Fibroblast of lung (primary cell): ENCODE results near the gene PDE4D. TPM values are rescaled to one million over a fixed set of nuclear protein-coding genes. Genes with fewer than 3 reads are reported as not detected.

Experiments used
- DNase-seq, 2 donors: peaks; one replicate each; pipeline versions ENCODE4 v3.0.0 to v3.0.0-alpha.2; 2010; ENCODE audit warnings: low read depth in 2 of 2
- H2AFZ ChIP-seq: 2 replicates; pipeline ENCODE4 v1.5.1; 2012; ENCODE audit warnings: low read length, control low read depth, inconsistent platforms
- H3K27ac ChIP-seq: 2 replicates; pipeline ENCODE4 v1.5.1; 2011; ENCODE audit warnings: low read length, control low read depth; ENCODE audit not compliant: insufficient read depth
- H3K27me3 ChIP-seq: 2 replicates; pipeline ENCODE4 v1.5.1; 2011; ENCODE audit warnings: mild to moderate bottlenecking, low read length; ENCODE audit not compliant: control insufficient read depth, insufficient read depth
- H3K36me3 ChIP-seq: 2 replicates; pipeline ENCODE4 v1.5.1; 2011; ENCODE audit warnings: low read length; ENCODE audit not compliant: control insufficient read depth, insufficient read depth
- H3K4me1 ChIP-seq: 2 replicates; pipeline ENCODE4 v1.5.1; 2011; ENCODE audit warnings: low read length; ENCODE audit not compliant: control insufficient read depth, insufficient read depth; ENCODE audit errors: extremely low read depth
- H3K4me2 ChIP-seq: 2 replicates; pipeline ENCODE4 v1.5.1; 2011; ENCODE audit warnings: low read length, control low read depth; ENCODE audit not compliant: insufficient read depth; ENCODE audit errors: extremely low read depth
- H3K4me3 ChIP-seq, 4 experiments: fragments of 200-600 bp in 1 of 4; sonication (generic) in 1 of 4; replicated peaks in 1 of 4; 2 replicates each; pipeline ENCODE4 v1.5.1; 2011 to 2016; ENCODE audit warnings: low read length in 4 of 4, low read depth in 3 of 4, mild to moderate bottlenecking in 3 of 4, control low read depth in 2 of 4, inconsistent platforms in 1 of 4, mixed read lengths in 1 of 4; ENCODE audit not compliant: insufficient read depth in 1 of 4; ENCODE audit errors: control extremely low read depth in 1 of 4
- H3K79me2 ChIP-seq: 2 replicates; pipeline ENCODE4 v1.5.1; 2012; ENCODE audit warnings: mild to moderate bottlenecking, low read length, inconsistent platforms; ENCODE audit not compliant: control insufficient read depth, insufficient read depth
- H3K9ac ChIP-seq: 2 replicates; pipeline ENCODE4 v1.5.1; 2011; ENCODE audit warnings: mild to moderate bottlenecking, low read length, control low read depth; ENCODE audit not compliant: insufficient read depth
- H3K9me3 ChIP-seq: 2 replicates; pipeline ENCODE4 v1.5.1; 2012; ENCODE audit warnings: low read depth, low read length; ENCODE audit not compliant: control insufficient read depth, insufficient read depth
- H4K20me1 ChIP-seq: 2 replicates; pipeline ENCODE4 v1.5.1; 2011; ENCODE audit warnings: low read length; ENCODE audit not compliant: control insufficient read depth, insufficient read depth; ENCODE audit errors: extremely low read depth
- EZH2 ChIP-seq: IDR thresholded peaks from 2 replicates; pipeline ENCODE4 v1.5.1; 2012; ENCODE audit warnings: low read length, control low read depth, mild to moderate bottlenecking; ENCODE audit errors: missing control alignments
- polyA plus RNA-seq, 2 donors: library from polyadenylated mRNA; depleted of rRNA in 1 of 2; stranded (reverse) in 1 of 2; unstranded in 1 of 2; fragments of >200 nt; gene quantifications; 2 replicates each; pipeline ENCODE4 v1.2.1, GENCODE V29; 2011 to 2012; ENCODE audit warnings: missing spikeins in 1 of 2
- total RNA-seq: library from RNA; depleted of rRNA; stranded (reverse); fragments of >200 nt; gene quantifications from 2 replicates; pipeline ENCODE4 v1.2.1, GENCODE V29; 2014
- TF ChIP-seq, protein P1 (sequence below), 2 donors: IDR thresholded peaks in 1 of 2; conservative IDR thresholded peaks in 1 of 2; 1 replicate in 1 of 2; 2 replicates in 1 of 2; pipeline ENCODE4 v1.5.1; 2011 to 2012; ENCODE audit warnings: low read length in 2 of 2, control low read depth in 1 of 2, inconsistent platforms in 1 of 2, low read depth in 1 of 2, mild to moderate bottlenecking in 1 of 2

Gene PDE4D
- total and polyA plus RNA-seq, 2 donors (not counting 1 experiment from before 2014, with no cell fraction given): 2.1 to 8.3 TPM

GRCh38 chr5:59660737-59661136, 232.8 kb downstream of the PDE4D start:
- Histone ChIP-seq H3K4me3 (no peak overlapping the region), H2AFZ (no peak overlapping the region), H3K27ac (no peak overlapping the region), H3K36me3 (no peaks in the 10 kb centered on the region), H3K79me2 (no peaks in the 10 kb centered on the region), H3K4me2 (no peak overlapping the region), H3K9ac (no peak overlapping the region), H3K4me1 (no peaks in the 10 kb centered on the region), H3K9me3 (no peaks in the 10 kb centered on the region), H3K27me3 (no peaks in the 10 kb centered on the region), H4K20me1 (no peaks in the 10 kb centered on the region)
- peak in 1 of 2 donors; percentile 71 for DNase-seq
- no peak for TF ChIP-seq EZH2
- TF ChIP-seq, protein P1, sequence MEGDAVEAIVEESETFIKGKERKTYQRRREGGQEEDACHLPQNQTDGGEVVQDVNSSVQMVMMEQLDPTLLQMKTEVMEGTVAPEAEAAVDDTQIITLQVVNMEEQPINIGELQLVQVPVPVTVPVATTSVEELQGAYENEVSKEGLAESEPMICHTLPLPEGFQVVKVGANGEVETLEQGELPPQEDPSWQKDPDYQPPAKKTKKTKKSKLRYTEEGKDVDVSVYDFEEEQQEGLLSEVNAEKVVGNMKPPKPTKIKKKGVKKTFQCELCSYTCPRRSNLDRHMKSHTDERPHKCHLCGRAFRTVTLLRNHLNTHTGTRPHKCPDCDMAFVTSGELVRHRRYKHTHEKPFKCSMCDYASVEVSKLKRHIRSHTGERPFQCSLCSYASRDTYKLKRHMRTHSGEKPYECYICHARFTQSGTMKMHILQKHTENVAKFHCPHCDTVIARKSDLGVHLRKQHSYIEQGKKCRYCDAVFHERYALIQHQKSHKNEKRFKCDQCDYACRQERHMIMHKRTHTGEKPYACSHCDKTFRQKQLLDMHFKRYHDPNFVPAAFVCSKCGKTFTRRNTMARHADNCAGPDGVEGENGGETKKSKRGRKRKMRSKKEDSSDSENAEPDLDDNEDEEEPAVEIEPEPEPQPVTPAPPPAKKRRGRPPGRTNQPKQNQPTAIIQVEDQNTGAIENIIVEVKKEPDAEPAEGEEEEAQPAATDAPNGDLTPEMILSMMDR (conservative IDR thresholded peaks at IDR 0.05 in 1 of 2, IDR thresholded peaks at IDR 0.05 in 1 of 2; ENCODE audit: low read depth in 1 of 2, low read length in 2 of 2): peak; percentile 27 to 66

DNA sequence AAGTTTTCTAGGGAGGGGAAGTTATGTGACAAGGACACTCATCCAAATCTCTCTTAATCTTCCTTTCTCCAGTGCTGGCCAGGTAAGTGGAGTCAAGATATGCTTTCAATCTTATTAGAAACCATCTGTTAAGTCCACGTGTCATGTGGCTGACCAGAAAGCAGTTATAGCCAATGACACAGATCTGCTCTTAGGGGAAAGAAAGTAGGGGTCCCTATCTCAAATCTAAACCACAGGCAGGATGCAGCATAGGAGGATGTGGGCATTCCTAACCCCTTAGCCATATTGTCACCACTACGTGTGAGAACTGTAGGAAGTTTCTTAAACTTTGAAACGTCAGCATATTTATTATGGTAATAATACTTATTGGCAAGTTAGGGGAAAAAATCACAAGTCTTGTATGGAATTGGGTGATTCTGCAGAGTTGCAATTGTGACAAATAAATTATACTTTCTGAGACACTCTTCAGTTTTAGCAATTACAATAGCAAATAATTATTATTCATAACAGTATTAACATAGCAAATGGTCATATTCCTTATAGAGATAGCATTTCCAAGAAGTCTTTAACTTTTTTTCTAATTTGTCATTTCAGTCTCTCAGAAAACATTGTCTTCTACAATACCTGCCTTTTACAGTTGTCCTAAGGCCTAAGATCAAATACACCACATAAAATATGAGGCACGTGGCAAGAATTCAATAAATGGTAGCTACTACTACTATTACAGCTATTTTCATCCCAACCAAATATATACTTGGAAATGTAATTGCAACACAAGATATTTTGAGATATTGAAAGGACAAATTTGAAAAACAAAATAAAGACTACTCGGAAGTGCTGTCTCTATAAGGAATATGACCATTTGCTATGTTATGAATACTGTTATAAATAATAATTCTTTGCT, 236.9 kb downstream of the PDE4D start:
- Histone ChIP-seq H3K9me3 (no peaks in the 10 kb centered on the region), H3K9ac (no peak overlapping the region), H2AFZ (no peak overlapping the region), H3K27ac (no peak overlapping the region), H3K79me2 (no peaks in the 10 kb centered on the region), H3K4me1 (no peaks in the 10 kb centered on the region), H3K4me3 (no peak overlapping the region), H4K20me1 (no peaks in the 10 kb centered on the region), H3K4me2 (no peak overlapping the region), H3K27me3 (no peaks in the 10 kb centered on the region), H3K36me3 (no peaks in the 10 kb centered on the region)
- DNase-seq: peak in 1 of 2 donors; percentile 50
- TF ChIP-seq, protein P1 (conservative IDR thresholded peaks at IDR 0.05 in 1 of 2, IDR thresholded peaks at IDR 0.05 in 1 of 2; ENCODE audit: low read depth in 1 of 2, low read length in 2 of 2): no peak
- TF ChIP-seq EZH2: no peak

DNA sequence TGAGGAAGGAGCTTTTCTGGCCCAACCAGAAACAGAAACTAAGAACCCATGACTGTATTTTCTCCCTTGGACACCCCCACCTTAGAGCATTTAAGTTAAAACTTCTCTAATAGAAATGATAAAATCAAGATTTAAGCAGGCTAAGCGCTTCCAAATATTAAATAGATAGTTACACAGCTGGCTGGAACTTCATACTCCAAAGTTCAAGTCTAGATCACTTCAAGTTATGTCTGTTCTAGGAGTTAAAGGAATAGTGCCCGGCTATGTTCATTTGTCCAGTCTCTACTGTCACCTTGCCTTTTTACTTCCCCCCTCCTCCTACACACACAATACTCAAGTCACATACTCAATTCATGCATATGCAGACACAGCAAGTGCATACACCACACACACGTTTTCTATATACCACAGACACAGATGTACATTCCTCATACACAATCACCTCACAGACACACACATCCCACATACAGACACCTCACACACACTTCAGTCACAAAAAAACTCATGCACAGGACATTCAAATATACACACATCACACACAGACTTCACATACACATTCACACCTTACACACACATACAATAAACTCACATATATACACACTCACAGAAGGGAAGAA, 237.7 kb downstream of the PDE4D start:
- Histone ChIP-seq H3K27me3 (no peaks in the 10 kb centered on the region), H2AFZ (no peak overlapping the region), H3K27ac (no peak overlapping the region), H3K4me3 (no peak overlapping the region), H3K79me2 (no peaks in the 10 kb centered on the region), H3K4me1 (no peaks in the 10 kb centered on the region), H3K9ac (no peak overlapping the region), H4K20me1 (no peaks in the 10 kb centered on the region), H3K36me3 (no peaks in the 10 kb centered on the region), H3K9me3 (no peaks in the 10 kb centered on the region), H3K4me2 (no peak overlapping the region)
- no peak for DNase-seq
- TF ChIP-seq, protein P1 (conservative IDR thresholded peaks at IDR 0.05 in 1 of 2, IDR thresholded peaks at IDR 0.05 in 1 of 2; ENCODE audit: low read depth in 1 of 2, low read length in 2 of 2): no peak
- TF ChIP-seq EZH2: no peak
